Measurements from ENCODE around the gene TMEM88.

The TMEM88 gene

DNA sequence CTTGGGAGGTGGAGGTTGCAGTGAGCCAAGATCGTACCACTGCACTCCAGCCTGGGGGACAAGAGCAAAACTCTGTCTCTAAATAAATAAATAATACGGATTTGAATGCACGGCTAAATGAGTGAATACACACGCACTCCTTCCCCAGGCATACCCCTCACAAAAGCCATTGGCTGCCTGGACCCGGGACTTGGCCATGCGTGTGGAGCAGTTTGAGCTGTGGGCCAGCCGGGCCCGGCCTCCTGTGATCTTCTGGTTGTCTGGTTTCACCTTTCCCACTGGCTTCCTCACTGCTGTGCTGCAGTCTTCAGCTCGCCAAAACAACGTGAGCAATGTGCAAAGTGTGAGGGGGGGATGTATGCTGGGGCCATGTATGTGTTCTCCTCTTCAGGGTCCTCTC is 22.4 kb upstream of the TMEM88 start:
- no peak for DNase-seq (ENCODE audit: low read depth, low spot score)
- H3K27ac ChIP-seq = no peak overlapping the region

DNA sequence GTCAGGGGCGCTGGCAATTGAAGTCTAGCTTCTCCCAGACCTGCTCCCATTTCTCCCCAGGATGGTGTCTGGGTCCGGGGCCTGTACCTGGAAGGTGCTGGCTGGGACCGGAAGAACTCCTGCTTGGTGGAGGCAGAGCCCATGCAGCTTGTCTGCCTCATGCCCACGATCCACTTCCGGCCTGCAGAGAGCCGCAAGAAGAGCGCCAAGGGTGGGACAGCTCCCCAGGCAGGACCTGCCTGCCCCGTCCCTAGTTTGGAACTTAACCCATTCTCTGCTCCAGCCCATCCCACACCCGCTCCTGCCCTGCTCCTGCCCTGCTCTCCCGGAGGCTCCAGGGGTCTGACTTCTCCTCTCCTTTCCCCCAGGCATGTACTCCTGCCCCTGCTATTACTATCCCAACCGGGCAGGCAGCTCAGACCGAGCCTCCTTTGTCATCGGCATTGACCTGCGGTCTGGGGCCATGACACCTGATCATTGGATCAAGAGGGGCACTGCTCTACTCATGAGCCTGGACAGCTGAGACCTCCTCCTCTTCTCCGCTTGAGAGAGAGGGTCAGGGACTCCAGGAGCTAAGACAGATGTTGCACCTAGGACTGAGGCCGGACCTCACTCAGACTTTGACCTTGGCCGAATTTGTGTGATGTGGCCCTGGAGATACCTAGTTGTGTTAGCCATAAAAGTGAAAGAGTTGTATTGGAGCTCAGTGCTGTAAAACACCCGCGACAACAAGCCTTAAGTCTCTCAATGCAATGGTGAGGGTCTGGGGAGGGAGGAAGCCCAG is 21.7 kb upstream of the TMEM88 start:
- H3K27ac ChIP-seq = peak overlapping the region; percentile 100
- DNase-seq (ENCODE audit: low read depth, low spot score) = no peak

DNA sequence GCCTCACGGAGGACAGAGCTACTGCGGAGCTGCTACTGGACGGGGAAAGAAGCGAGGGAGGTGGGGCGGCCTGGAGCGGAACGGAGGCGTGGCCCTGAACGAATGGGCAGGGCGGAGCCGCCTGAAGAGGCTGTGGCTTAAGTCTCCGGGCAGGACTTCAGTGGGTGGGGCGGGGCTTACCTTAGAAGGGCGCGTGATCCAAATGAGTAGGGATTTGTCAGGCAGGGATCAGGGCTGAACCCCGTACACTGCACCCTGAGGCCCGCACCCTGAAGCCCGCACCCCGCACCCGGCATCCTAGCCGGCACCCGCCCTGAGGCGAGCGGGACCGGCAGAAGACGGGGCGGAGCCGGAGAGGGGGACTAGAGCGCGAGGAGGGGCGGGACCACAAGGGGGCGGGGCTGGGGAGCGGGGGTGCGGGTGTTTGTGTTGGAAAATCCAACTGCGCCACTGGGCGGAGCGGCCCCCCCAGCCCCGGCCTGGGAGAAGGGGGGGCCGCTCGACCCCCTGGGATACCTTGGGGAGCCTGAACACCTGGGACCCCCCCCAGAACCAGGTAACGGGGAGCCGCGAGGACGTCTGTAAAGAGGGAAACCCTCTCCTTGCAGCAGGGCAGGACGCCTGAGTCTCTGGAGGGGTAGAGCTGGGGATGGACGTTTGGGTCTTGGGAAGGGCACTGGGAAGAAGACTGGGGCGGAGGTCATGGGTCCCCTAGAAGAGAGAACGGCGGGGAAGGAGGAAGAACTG is 20.9 kb upstream of the TMEM88 start, which contains the start of gene KDM6B:
KDM6B (plus strand) TSS at position 423 of the 747 bp plus-strand sequence. CDS start 11,338 bp downstream, outside the sequence.
- peak within 1 kb of the TSS; percentile 100 for H3K27ac ChIP-seq
- DNase-seq (ENCODE audit: low read depth, low spot score) = peak; percentile 83

DNA sequence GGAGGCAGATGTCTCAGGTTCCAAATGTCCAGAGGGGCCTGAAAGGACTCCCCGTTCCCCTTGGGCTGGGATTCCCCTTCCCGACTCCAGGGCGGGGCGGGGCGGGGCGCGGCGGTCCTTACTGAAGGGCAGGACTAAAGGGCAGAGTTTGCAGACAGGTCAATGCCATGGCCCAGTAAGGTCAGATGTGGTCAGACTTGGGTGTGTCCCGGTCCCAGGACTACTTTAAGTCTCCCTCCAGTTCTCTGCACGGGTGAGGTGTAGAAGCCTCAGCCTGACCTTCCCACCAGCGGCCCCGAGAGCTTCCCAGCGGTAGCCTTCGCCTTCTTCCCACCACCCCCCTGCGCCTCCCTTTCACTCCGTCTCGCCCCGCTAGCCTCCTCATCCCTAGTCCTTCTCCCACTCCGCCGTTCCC is 20.3 kb upstream of the TMEM88 start:
- H3K27ac ChIP-seq = peak overlapping the region; percentile 100
- no peak for DNase-seq (ENCODE audit: low read depth, low spot score)

DNA sequence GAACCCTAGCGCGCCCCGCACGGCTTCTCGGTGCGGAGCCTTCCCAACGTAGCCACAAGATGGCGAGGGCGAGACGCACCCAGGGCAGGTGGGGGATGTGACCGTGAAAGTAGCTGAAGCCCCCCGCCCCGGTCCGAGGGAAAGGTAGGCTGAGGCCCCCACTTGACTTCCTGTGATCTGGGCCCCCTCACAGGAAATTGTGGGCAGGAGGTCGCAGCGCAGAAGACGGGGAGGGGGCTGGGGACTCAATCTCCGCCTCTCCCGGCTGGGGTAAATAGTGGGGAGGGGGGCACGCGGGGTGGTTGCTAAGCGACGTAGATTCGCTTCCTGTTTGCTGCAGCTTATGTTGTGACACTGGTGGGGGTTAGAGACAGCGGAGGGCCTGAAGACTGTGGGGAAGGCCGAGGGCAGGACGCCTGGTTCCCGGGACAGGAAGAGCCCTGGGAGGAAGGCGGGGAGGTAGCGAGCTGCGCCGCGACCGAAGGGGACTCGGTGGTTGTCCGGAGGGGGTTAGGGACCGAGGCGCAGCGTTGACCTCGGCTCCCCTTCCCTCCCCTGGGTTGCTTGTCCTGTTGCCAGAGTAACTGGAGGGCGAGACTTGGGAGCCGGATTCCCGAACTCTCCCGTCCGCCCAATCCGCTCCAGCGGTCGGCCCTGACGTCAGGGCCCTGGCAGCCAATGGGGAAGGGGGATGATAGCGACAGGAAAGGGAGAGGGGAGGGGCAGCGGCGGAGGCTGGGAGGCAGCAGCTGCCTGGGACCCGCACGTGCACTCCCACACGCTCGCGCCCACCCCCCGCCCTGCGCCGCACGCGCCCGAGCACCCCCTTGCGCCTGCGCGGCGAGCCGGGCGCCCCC is 19.7 kb upstream of the TMEM88 start:
- DNase-seq (ENCODE audit: low read depth, low spot score) = peak; percentile 93
- peak overlapping the region; percentile 100 for H3K27ac ChIP-seq

DNA sequence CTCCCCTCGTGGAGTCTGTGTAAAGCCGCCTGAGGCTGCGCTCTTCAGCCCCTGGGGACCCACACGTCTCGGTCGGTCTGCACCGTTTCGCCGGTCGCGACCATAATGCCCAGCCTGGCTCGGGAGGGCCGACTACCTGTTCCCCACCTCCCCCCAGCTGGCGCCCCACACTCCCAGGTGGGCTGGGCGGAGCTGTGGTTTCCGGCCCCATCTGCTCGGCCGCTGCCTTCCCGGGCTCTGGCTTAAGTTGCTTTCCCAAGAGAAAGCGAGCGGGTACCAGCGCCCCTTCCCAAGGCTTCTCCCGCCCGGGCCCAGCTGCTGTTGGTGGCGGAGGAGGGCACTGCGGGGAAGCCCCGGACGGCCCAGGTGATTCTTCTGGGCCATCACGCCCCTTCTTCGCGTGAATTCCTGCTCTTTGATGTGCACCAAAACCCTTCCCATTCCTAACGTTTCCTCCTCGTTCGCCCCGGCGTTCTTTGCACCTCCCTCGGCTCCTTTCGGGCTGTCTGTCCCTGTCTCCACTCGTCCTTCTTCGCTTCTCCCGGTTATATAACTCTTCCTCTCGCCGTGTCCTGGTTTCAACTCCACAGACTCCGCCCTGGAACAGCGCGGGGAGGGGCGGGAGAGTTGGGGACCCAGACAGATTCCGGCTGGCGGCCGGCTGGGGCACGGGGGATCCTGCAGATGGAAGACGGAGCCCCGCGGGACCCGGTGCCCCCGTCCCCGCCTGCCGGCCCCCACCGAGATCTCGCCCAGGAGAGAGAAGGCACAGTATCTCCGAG is 18.9 kb upstream of the TMEM88 start:
- no peak for DNase-seq (ENCODE audit: low read depth, low spot score)
- peak overlapping the region; percentile 100 for H3K27ac ChIP-seq

DNA sequence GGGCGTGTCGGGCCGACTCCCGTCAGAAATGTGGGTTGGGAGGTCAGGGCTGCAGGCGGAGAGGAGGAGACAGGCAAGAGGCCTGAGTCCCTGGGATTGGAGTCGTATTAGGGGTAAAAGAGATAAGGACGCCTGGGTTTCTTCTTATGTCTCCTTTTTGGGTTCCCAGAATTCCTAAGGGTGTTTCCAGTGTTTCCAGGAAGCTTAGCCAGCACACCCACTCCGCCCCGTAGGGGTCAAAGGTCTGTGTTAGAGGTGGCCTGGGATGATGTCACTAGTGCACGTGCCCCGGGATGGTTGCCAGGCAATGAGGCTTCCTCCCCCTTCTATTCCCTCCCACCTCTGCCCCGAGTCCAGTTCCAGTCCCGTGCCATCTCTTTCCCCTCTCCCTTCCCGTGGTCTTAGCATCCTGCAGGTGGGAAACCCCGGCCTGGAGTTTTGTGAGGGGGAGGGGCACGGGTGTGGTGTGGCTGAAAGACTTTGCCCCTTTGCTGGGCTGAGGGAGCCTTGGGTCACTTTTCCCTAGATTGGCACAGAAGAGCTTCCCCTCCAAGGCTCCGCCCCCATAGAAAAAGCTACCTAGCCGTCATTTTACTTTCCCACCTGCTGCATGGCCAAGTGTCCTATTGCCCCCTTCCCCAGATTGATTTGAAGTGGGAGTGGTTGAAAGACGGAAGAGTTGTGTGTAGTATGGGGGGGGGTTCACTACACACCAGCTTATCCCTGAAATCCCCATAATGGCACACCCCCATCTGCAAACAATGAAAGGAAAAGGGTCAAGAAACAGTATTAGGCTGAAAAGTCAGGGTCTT is 18.1 kb upstream of the TMEM88 start:
- no peak for DNase-seq (ENCODE audit: low read depth, low spot score)
- peak overlapping the region; percentile 100 for H3K27ac ChIP-seq

DNA sequence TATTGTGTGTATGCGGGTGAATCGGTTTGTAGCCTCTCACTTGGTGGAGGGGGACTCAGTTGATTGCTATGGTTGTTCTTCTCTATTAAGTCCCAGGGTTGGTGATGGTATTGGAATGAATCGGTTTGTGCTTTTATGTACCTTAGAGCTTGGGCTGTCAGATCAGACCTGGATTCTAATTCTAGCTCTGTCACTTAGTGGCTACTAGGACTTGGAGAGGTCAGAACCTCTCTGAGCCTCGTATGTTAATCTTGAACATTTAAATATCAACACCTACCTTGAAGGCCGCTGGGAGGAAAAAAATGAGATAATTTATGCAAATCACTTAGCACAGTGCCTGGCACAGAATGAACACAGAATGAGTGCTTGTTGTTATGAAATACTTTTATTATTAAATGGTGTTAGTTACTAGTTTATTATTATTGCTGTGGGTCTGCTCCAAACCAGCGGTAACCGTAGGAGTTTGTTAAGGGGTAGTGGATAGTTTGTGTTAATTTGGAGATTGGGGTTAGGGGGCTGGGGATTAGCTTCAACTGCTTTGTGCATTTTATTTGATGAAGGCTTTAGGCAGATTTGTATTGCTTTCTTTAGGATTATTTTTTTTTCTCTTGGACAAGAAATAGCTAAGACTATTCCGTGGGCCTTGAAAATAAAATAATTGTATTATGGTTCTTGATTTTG is 17.3 kb upstream of the TMEM88 start:
- H3K27ac ChIP-seq = peak overlapping the region; percentile 100
- DNase-seq (ENCODE audit: low read depth, low spot score) = no peak

DNA sequence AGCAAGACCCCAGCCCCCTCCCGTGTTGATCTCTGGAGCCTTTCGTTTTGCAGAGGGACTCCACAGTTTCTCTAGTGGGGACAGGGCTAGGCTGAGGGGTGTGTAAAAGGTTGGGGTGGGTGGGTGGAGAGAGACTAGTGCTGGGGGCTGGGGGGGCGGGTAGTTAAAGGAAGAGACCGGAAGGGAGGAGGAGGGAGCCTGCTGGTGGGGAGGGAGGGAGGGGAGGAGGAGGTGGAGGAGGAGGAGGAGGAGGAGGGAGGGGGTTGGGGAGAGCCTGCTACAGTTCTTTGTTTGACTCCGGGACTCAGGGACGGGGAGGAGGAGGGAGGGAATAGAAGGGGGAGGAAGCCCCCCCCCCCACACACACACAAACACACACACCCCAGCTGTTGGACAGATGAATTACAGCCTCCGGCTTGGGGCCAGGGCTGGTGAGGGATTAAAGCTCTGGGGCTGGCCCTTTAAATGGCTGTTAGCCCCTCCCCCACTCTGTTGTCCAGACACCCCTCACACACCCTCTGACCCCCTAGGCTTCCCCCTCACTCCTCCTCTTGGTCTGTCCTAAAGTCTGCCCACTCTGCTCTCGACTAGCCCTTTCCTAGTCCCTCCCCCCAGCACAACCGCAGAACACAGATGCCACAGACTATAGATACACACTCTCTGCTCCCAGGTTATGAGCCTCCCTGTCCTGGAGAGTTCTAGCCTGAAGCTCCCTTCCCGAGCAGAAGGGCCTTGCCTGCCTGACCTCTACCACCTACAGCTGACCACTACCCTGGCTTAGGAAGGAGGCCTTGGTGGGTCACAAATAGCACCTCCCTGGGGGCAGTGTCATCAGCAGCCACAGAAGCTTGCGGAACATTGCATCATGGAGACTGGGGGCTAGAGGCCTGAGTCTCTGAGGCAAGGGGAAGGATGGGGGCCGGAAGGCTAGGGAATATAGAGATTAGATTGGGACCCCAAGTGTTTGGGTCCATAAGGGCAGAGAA is 16.5 kb upstream of the TMEM88 start:
- peak overlapping the region; percentile 100 for H3K27ac ChIP-seq
- DNase-seq (ENCODE audit: low read depth, low spot score) = no peak

DNA sequence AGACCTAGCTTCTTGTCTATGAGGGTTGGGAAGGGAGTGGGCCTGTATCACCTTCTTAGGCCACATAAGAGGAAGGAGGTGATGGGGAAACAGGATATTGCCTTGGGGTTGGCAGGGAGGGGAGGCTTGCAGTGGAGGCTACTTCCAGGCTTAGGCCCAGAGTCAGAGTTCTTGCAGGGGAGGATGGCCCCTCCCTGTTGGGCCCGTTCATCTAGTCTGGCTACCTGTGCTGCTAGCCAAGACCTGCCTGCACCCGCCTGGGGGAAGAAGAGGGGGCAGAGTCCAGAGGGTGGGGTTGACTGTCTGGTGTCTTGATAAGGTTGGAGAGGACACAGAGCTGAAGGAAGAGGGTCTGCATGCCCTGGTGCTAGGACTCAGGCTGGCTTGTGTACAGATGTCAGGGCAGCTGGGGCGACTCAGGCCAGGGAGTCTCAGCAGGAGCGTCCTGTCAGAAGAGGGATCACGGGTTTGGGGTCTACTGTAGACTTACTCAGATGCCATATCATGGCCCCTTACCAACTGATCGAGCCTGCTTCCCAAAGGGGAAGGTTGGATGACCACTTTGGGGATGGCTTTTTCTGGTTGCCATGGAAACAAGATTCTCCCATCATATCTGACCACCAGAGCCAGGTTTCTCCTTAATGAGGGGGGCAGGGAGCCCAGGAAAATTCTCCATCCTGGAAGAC is 15.5 kb upstream of the TMEM88 start:
- H3K27ac ChIP-seq = peak overlapping the region; percentile 100

DNA sequence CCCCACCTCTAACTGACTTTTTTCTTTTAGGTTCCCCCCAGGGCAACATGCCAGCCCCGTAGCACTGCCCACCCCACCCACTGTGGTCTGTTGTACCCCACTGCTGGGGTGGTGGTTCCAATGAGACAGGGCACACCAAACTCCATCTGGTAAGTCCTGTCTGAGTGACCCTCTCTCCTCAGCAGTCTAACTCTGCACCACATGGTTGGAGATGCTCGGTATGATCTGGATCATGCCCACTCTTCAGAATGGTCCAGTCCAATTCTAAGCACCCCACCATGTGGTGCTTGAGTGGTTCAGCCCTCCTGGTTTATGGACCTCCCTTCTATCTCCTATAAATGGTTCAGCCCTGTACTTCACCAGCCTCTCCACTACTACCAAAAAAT is 15.0 kb upstream of the TMEM88 start:
- H3K27ac ChIP-seq = peak overlapping the region; percentile 100
- no peak for DNase-seq (ENCODE audit: low read depth, low spot score)

More for the DNA sequence above, 15.5 kb upstream of the TMEM88 start:
- DNase-seq (ENCODE audit: low read depth, low spot score) = no peak

DNA sequence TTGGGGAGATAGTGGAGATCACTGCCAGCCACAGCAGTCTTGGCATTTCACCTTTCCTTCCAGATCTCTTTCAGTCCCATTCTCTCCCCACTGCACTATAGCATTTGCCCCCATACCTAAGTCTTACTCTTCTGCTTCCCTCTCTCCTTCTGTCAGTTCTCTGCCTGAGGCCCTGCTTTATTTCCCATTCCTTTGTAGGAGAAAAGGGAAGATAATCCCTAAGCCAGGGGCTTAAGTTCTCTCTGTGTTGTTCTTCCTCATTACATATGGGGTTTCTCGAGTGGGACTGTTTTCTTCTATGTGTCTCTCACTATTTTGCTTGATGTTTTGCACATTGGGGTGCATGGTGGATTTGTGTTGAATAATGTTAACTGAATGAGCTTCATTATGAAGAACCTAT is 14.4 kb upstream of the TMEM88 start:
- no peak for DNase-seq (ENCODE audit: low read depth, low spot score)
- peak overlapping the region; percentile 100 for H3K27ac ChIP-seq

DNA sequence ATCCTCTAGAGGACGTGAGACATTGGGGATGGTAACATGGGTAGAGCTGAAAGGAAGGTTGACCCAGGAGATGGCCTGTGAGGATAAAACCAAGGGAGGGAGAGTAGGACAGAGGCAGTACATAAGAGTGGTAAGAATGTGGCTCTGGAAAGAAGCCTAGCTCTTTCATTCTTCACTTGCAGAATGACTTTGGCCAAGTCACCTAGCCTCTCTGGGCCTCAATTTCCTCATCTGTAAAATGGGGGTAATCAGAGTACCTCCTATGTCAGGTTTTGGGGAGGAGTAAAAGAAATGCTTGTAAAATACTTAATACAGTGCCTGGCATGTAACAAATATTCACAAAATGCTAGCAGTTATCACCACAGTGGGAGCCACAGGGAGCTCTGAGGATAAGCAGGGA is 14.0 kb upstream of the TMEM88 start:
- no peak for DNase-seq (ENCODE audit: low read depth, low spot score)
- peak overlapping the region; percentile 100 for H3K27ac ChIP-seq

DNA sequence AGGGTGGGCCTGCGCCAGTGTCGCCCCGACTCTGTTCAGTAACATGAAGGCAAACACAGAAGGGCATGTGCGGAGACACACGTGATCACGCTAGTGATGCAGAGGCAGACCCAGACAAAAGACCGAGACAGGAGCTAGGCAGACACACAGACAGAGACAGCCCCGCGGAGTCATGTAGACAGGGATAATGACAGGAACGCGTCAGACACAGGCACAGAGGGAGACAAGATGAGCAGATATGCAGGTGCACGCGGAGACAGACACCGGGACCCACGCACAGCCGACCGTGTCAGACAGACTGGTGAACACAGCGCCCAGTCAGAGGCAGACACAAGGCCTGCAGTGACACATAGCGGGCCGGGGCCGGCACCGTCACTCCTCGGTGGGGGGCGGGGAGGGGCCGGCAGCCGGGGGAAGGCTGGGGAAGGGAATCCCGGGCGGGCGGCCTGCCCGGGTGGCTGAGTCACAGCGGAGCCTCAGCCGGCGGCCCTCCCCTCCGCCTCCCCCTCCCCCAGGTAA is 13.4 kb upstream of the TMEM88 start:
- peak overlapping the region; percentile 100 for H3K27ac ChIP-seq
- peak; percentile 73 for DNase-seq (ENCODE audit: low read depth, low spot score)

DNA sequence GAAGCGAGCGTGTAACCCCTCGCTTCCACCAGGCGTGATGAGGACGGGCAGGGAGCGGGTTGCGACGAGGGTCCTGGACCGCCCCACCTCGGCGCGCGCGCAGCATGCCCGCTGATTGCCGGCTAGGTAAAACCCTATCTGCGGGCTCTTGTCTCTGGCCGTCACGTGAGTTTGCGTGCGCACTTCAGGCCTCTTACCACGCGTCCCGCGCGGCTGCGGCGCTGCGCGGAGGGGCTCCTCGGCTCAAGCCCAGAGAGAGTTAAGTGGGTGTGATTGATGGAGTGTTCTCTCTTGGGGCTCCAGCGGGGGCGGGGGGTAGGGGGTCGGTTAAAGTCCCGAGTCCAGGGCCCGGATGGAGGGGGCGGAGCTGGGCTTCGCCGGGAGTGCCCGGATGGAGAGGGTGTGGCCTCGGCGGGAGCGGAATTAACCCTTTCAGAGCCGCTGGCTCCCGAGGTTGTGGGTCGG is 12.9 kb upstream of the TMEM88 start:
- no peak for DNase-seq (ENCODE audit: low read depth, low spot score)
- H3K27ac ChIP-seq = peak overlapping the region; percentile 100

All from epithelial cell of prostate (primary cell).